Measurements from ENCODE around the gene CLCA2. TPM values are rescaled to one million over a fixed set of nuclear protein-coding genes. Genes with fewer than 3 reads are reported as not detected.
A peak's percentile ranks its signal among the peaks of the same experiment; 100 is the strongest.

Gene CLCA2
- total and polyA plus RNA-seq, 2 experiments from 2014 or later, result 0.14 to 0.22 TPM

DNA sequence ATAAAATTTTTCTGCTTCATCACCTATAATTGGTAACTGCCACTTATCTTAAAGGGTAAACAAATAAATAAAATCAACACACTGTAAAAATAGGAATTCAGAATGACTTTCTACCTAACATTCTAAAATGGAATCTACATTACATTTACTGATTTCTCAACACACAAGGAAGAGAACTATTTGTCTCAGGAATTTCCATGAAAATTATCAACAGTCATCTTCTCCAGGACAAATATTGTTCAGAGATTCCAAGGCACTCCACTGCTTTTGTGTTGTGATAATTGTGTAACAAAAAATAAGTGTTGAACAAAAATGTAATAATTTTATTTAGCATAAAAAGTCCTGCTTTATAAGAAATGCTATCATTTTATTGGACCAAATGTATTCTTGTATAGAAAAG lies 35.2 kb upstream of the CLCA2 start:
- Histone ChIP-seq H4K20me1 (ENCODE audit: insufficient read depth) (no peaks in the 10 kb centered on the region), H3K4me3 (peak overlapping the region; percentile 12; the same call in 1 of the 2 replicates), H3K9ac (no peak overlapping the region), H3F3A (ENCODE audit: insufficient read depth) (peaks cover 14% of the 10 kb centered on the region), H3K27ac (peak overlapping the region; percentile 33; the same call in 1 of the 2 replicates), H3K9me3 (ENCODE audit: low read depth) (no peaks in the 10 kb centered on the region), H3K27me3 (replicated peaks; ENCODE audit: insufficient read depth) (no peaks in the 10 kb centered on the region), H2AFZ (no peak overlapping the region; the same call in 1 of the 2 replicates), H3K4me2 (ENCODE audit: unreplicated experiment) (peak overlapping the region; percentile 64), H3K4me1 (ENCODE audit: insufficient read depth) (peaks cover 31% of the 10 kb centered on the region), H3K9me2 (ENCODE audit: insufficient read depth) (no peaks in the 10 kb centered on the region), H3K36me3 (ENCODE audit: low read depth) (0 out of 2 replicates have a peak, but pooled peaks cover 4% of the 10 kb centered on the region), H3K79me2 (ENCODE audit: insufficient read depth) (peaks cover 96% of the 10 kb centered on the region)
- in situ Hi-C loops (cut with MboI), result loop anchor here (10.0 kb wide), 1 partner anchor 116 kb away; no protein-coding TSS in a partner anchor
- TF ChIP-seq EZH2 (IDR thresholded peaks at IDR 0.05; ENCODE audit: insufficient read depth, poor library complexity, severe bottlenecking), result no peak
- no peak for TF ChIP-seq EZH2phosphoT487 (IDR thresholded peaks at IDR 0.05; ENCODE audit: insufficient read depth, low read depth)
- DNase-seq, result peak; percentile 24

GRCh38 chr1:86389307-86389706 lies 34.7 kb upstream of the CLCA2 start:
- H3K27ac ChIP-seq, result 0 out of 2 replicates have a peak overlapping the region, but pooled peaks have one; percentile 33
- H2AFZ ChIP-seq, result no peak overlapping the region; the same call in 1 of the 2 replicates
- H3K36me3 ChIP-seq (ENCODE audit: low read depth), result 0 out of 2 replicates have a peak, but pooled peaks cover 4% of the 10 kb centered on the region
- H3K4me2 ChIP-seq (ENCODE audit: unreplicated experiment), result peak overlapping the region; percentile 64
- peaks cover 99% of the 10 kb centered on the region for H3K79me2 ChIP-seq (ENCODE audit: insufficient read depth)
- H3K4me3 ChIP-seq, result peak overlapping the region; percentile 23; the same call in 1 of the 2 replicates
- H3K4me1 ChIP-seq (ENCODE audit: insufficient read depth), result peaks cover 35% of the 10 kb centered on the region
- H3K9me2 ChIP-seq (ENCODE audit: insufficient read depth), result no peaks in the 10 kb centered on the region
- H3F3A ChIP-seq (ENCODE audit: insufficient read depth), result peaks cover 18% of the 10 kb centered on the region
- H3K9ac ChIP-seq, result no peak overlapping the region
- in situ Hi-C loops (cut with MboI), result loop anchor here (10.0 kb wide), 1 partner anchor 115 kb away; no protein-coding TSS in a partner anchor
- H3K9me3 ChIP-seq (ENCODE audit: low read depth), result no peaks in the 10 kb centered on the region
- no peak for DNase-seq
- no peaks in the 10 kb centered on the region for H3K27me3 ChIP-seq (replicated peaks; ENCODE audit: insufficient read depth)
- TF ChIP-seq EZH2phosphoT487 (IDR thresholded peaks at IDR 0.05; ENCODE audit: insufficient read depth, low read depth) (no peak), EZH2 (IDR thresholded peaks at IDR 0.05; ENCODE audit: insufficient read depth, poor library complexity, severe bottlenecking) (no peak)
- no peaks in the 10 kb centered on the region for H4K20me1 ChIP-seq (ENCODE audit: insufficient read depth)

GRCh38 chr1:86394416-86394815 lies 29.6 kb upstream of the CLCA2 start:
- no peaks in the 10 kb centered on the region for H3K9me2 ChIP-seq (ENCODE audit: insufficient read depth)
- H3F3A ChIP-seq (ENCODE audit: insufficient read depth), result peaks cover 15% of the 10 kb centered on the region
- peak overlapping the region; percentile 94 for H3K4me2 ChIP-seq (ENCODE audit: unreplicated experiment)
- peaks cover 62% of the 10 kb centered on the region for H3K79me2 ChIP-seq (ENCODE audit: insufficient read depth)
- H4K20me1 ChIP-seq (ENCODE audit: insufficient read depth), result no peaks in the 10 kb centered on the region
- peak; percentile 76 for DNase-seq
- H3K27ac ChIP-seq, result peak overlapping the region; percentile 82
- H3K4me1 ChIP-seq (ENCODE audit: insufficient read depth), result peaks cover 20% of the 10 kb centered on the region
- no peak for TF ChIP-seq EZH2 (IDR thresholded peaks at IDR 0.05; ENCODE audit: insufficient read depth, poor library complexity, severe bottlenecking)
- no peak for TF ChIP-seq EZH2phosphoT487 (IDR thresholded peaks at IDR 0.05; ENCODE audit: insufficient read depth, low read depth)
- H3K4me3 ChIP-seq, result peak overlapping the region; percentile 86
- no peaks in the 10 kb centered on the region for H3K36me3 ChIP-seq (ENCODE audit: low read depth)
- H2AFZ ChIP-seq, result peak overlapping the region; percentile 97
- 2% methylated on average over 2 of the region's 2 CpGs for WGBS, 2 experiments (ENCODE audit: low coverage in 1 of 2, low lambda C conversion rate in 2 of 2, missing lambda C conversion rate in 2 of 2)
- H3K27me3 ChIP-seq (replicated peaks; ENCODE audit: insufficient read depth), result no peaks in the 10 kb centered on the region
- in situ Hi-C loops (cut with MboI), result no loop called here
- H3K9me3 ChIP-seq (ENCODE audit: low read depth), result no peaks in the 10 kb centered on the region
- peak overlapping the region; percentile 89 for H3K9ac ChIP-seq

DNA sequence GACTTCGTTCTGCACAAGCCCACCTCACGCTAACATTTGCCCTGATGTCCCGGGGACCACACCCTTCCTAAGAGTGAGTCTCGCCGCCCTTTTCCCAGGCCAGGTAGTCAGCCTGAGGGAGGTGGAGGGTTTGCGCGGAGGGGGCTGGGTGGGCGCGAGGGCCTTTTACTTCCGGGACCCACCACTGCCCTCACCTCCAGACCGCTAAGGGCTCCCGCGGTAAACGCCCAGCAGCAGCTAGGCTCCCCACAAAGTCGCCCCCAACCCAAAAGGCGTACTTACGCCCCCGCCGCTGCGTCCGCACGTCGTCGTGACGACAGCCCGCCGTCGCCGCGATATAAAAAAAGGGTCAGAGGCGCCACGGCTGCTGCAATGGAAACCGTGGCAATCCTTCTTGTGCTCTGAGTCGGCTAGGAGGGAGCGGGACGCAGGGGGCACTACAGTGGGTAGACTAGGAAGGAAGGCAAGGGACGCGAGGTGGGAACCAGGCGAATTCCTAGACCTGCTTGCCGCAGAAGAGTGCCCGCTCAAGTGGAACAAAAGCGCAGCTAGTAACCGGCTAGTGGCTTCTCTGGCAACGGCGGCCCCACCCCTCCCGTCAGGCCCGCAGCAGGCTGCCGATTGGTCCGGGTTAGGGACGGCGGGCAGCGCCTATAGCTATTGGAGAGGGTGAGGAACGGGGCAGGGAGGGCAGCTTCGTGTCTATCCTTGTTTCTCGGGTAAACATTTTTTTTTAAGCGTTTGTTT lies 28.0 kb upstream of the CLCA2 start, which contains the start of gene ODF2L:
Gene ODF2L (minus strand): TSS at position 573 of the 747 bp plus-strand sequence. CDS start 9,296 bp downstream, outside the sequence.
- Histone ChIP-seq H3F3A (ENCODE audit: insufficient read depth) (peaks cover 15% of the 10 kb centered on the region), H3K27ac (peak within 1 kb of the TSS; percentile 82), H3K9me2 (ENCODE audit: insufficient read depth) (no peaks in the 10 kb centered on the region), H2AFZ (peak within 1 kb of the TSS; percentile 97), H3K79me2 (ENCODE audit: insufficient read depth) (peaks cover 47% of the 10 kb centered on the region), H3K27me3 (replicated peaks; ENCODE audit: insufficient read depth) (no peaks in the 10 kb centered on the region), H3K4me2 (ENCODE audit: unreplicated experiment) (peak within 1 kb of the TSS; percentile 94), H3K4me1 (ENCODE audit: insufficient read depth) (peaks cover 17% of the 10 kb centered on the region), H3K9ac (peak within 1 kb of the TSS; percentile 89), H3K36me3 (ENCODE audit: low read depth) (no peaks in the 10 kb centered on the region), H4K20me1 (ENCODE audit: insufficient read depth) (no peaks in the 10 kb centered on the region), H3K9me3 (ENCODE audit: low read depth) (no peaks in the 10 kb centered on the region), H3K4me3 (peak within 1 kb of the TSS; percentile 86)
- peak; percentile 95 for DNase-seq
- TF ChIP-seq EZH2phosphoT487 (IDR thresholded peaks at IDR 0.05; ENCODE audit: insufficient read depth, low read depth) (no peak), EZH2 (IDR thresholded peaks at IDR 0.05; ENCODE audit: insufficient read depth, poor library complexity, severe bottlenecking) (no peak)
- in situ Hi-C loops (cut with MboI), result no loop called here
- 1 to 3% methylated on average over 45 to 56 of the region's 56 CpGs for WGBS, 2 experiments (ENCODE audit: low coverage in 1 of 2, low lambda C conversion rate in 2 of 2, missing lambda C conversion rate in 2 of 2)

Data from GM23248 (cell line).